ENCODE results near the gene HDHD2.

- no peak for TF ChIP-seq CTCF (IDR thresholded peaks at IDR 0.05; ENCODE audit: insufficient read depth, low read length, poor library complexity, severe bottlenecking)
- no peak for TF ChIP-seq EZH2phosphoT487 (conservative IDR thresholded peaks at IDR 0.05; ENCODE audit: low read length)
Measured at GRCh38 chr18:47168509-47168908, 18.2 kb upstream of the HDHD2 start.
